HEK293 (cell line): ENCODE data around the gene E2F4.
A peak's percentile ranks its signal among the peaks of the same experiment; 100 is the strongest.

ENCODE experiments used
- EGR2 ChIP-seq: fragments of 450-650 bp; formaldehyde crosslinking; IDR thresholded peaks from 2 replicates; pipeline ENCODE4 v1.5.1; 2016; ENCODE audit warnings: low read depth, missing biosample characterization, missing genetic modification characterization
- GLIS1 ChIP-seq: fragments of 450-650 bp; formaldehyde crosslinking; IDR thresholded peaks from 2 replicates; pipeline ENCODE4 v1.5.1; 2016; ENCODE audit warnings: missing biosample characterization, missing genetic modification characterization
- KLF1 ChIP-seq: fragments of 450-650 bp; formaldehyde crosslinking; IDR thresholded peaks from 2 replicates; pipeline ENCODE4 v1.5.1; 2016; ENCODE audit warnings: missing biosample characterization, missing genetic modification characterization
- SP7 ChIP-seq: fragments of 450-650 bp; formaldehyde crosslinking; IDR thresholded peaks from 2 replicates; pipeline ENCODE4 v1.5.1; 2016; ENCODE audit warnings: missing biosample characterization, missing genetic modification characterization
- WT1 ChIP-seq: fragments of 450-650 bp; formaldehyde crosslinking; IDR thresholded peaks from 2 replicates; pipeline ENCODE4 v1.5.1; 2016; ENCODE audit warnings: missing biosample characterization, missing genetic modification characterization
- ZBTB7A ChIP-seq: fragments of 450-650 bp; formaldehyde crosslinking; IDR thresholded peaks from 2 replicates; pipeline ENCODE4 v1.5.1; 2016; ENCODE audit warnings: low read depth, missing biosample characterization, missing genetic modification characterization
- ZBTB8A ChIP-seq: fragments of 450-650 bp; formaldehyde crosslinking; IDR thresholded peaks from 2 replicates; pipeline ENCODE4 v1.5.1; 2016; ENCODE audit warnings: missing biosample characterization, missing genetic modification characterization
- ZEB2 ChIP-seq: fragments of 450-650 bp; formaldehyde crosslinking; IDR thresholded peaks from 2 replicates; pipeline ENCODE4 v1.5.1; 2016; ENCODE audit warnings: missing biosample characterization, missing genetic modification characterization
- ZNF10 ChIP-seq: fragments of 450-650 bp; formaldehyde crosslinking; IDR thresholded peaks from 2 replicates; pipeline ENCODE4 v1.5.1; 2017; ENCODE audit warnings: missing biosample characterization, missing genetic modification characterization
- ZNF133 ChIP-seq: fragments of 450-650 bp; formaldehyde crosslinking; IDR thresholded peaks from 2 replicates; pipeline ENCODE4 v1.5.1; 2016; ENCODE audit warnings: missing biosample characterization, missing genetic modification characterization
- ZNF146 ChIP-seq: fragments of 450-650 bp; formaldehyde crosslinking; IDR thresholded peaks from 2 replicates; pipeline ENCODE4 v1.5.1; 2016; ENCODE audit warnings: missing biosample characterization, missing genetic modification characterization
- ZNF585B ChIP-seq: fragments of 450-650 bp; formaldehyde crosslinking; IDR thresholded peaks from 2 replicates; pipeline ENCODE4 v1.5.1; 2016; ENCODE audit warnings: missing biosample characterization, missing genetic modification characterization
- ZNF600 ChIP-seq: fragments of 450-650 bp; formaldehyde crosslinking; IDR thresholded peaks from 2 replicates; pipeline ENCODE4 v1.5.1; 2016; ENCODE audit warnings: missing biosample characterization, missing genetic modification characterization
- ZNF660 ChIP-seq: fragments of 450-650 bp; IDR thresholded peaks from 2 replicates; pipeline ENCODE4 v1.5.1; 2018; ENCODE audit warnings: missing biosample characterization, mild to moderate bottlenecking, missing genetic modification characterization
- ZNF76 ChIP-seq: fragments of 450-650 bp; formaldehyde crosslinking; IDR thresholded peaks from 2 replicates; pipeline ENCODE4; 2016; ENCODE audit warnings: low read depth, missing biosample characterization, missing genetic modification characterization, borderline replicate concordance
- ZSCAN30 ChIP-seq: fragments of 450-650 bp; IDR thresholded peaks from 2 replicates; pipeline ENCODE4 v1.5.1; 2018; ENCODE audit warnings: missing biosample characterization, mild to moderate bottlenecking, missing genetic modification characterization, moderate library complexity
- TF ChIP-seq, protein P1 (sequence below): fragments of 450-650 bp; formaldehyde crosslinking; IDR thresholded peaks from 2 replicates; pipeline ENCODE4 v1.5.1; 2016; ENCODE audit warnings: missing biosample characterization, missing genetic modification characterization, borderline replicate concordance
- TF ChIP-seq, protein P2 (sequence below): fragments of 450-650 bp; formaldehyde crosslinking; IDR thresholded peaks from 2 replicates; pipeline ENCODE4 v1.5.1; 2016; ENCODE audit warnings: missing biosample characterization, missing genetic modification characterization
- TF ChIP-seq, protein P3 (sequence below): fragments of 450-650 bp; formaldehyde crosslinking; IDR thresholded peaks from 2 replicates; pipeline ENCODE4 v1.5.1; 2016; ENCODE audit warnings: missing biosample characterization, missing genetic modification characterization, borderline replicate concordance
- TF ChIP-seq, protein P4 (sequence below): fragments of 450-650 bp; formaldehyde crosslinking; IDR thresholded peaks from 2 replicates; pipeline ENCODE4 v1.5.1; 2016; ENCODE audit warnings: missing biosample characterization, missing genetic modification characterization
- TF ChIP-seq, protein P5 (sequence below): fragments of 450-650 bp; formaldehyde crosslinking; IDR thresholded peaks from 2 replicates; pipeline ENCODE4 v1.5.1; 2016; ENCODE audit warnings: missing biosample characterization, missing genetic modification characterization

Gene E2F4

DNA sequence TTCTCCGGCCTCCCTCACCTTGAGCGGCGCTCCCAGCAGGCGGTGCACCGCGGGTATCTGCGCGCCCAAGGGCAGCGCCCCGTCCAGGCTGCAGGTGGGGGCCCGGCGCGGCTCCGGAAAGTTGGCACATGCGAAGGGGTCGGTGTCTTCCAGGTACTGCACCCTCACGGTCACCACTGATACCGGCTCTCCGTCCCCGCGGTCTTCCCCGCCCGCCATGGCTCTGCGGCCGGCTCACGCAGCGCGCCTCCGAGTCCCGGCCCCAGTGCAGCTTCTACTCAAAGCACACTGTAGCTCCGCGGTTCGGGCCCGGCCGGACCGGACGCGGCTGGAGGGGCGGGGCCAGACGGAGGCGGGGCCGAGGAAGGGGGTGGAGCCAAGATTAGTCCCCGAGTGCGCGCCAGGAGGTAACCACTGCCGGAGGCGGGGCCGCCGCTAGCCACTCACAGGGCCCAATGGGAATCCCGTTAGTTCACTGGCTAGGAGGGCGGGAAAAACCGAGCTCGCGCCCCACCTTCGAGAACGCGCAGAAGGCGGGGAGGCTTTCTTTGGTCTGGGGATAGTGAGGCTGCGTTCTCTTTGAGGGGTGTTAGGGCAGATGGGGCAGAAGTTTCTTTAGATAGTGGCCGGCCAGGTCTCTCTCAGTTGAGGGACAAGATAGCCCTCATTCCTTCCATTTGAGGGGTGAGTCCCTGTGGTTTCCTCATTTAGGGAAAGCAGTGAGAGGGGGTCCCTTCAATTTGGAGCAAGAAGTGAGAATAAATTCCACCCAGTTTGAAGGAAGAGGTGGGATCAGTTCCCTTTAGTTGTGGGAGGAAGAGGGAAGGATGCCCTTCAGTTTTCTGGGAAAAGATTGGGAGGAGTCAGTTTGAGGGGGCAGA lies 55.5 kb downstream of the E2F4 start, which contains the start of gene FHOD1 (continued):
- TF ChIP-seq, protein P1, sequence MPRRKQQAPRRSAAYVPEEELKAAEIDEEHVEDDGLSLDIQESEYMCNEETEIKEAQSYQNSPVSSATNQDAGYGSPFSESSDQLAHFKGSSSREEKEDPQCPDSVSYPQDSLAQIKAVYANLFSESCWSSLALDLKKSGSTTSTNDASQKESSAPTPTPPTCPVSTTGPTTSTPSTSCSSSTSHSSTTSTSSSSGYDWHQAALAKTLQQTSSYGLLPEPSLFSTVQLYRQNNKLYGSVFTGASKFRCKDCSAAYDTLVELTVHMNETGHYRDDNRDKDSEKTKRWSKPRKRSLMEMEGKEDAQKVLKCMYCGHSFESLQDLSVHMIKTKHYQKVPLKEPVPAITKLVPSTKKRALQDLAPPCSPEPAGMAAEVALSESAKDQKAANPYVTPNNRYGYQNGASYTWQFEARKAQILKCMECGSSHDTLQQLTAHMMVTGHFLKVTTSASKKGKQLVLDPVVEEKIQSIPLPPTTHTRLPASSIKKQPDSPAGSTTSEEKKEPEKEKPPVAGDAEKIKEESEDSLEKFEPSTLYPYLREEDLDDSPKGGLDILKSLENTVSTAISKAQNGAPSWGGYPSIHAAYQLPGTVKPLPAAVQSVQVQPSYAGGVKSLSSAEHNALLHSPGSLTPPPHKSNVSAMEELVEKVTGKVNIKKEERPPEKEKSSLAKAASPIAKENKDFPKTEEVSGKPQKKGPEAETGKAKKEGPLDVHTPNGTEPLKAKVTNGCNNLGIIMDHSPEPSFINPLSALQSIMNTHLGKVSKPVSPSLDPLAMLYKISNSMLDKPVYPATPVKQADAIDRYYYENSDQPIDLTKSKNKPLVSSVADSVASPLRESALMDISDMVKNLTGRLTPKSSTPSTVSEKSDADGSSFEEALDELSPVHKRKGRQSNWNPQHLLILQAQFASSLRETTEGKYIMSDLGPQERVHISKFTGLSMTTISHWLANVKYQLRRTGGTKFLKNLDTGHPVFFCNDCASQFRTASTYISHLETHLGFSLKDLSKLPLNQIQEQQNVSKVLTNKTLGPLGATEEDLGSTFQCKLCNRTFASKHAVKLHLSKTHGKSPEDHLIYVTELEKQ = no peak
- TF ChIP-seq ZNF10 (tag by site-specific recombination) (0 out of 2 replicates have a peak, but pooled peaks have one; percentile 7), GLIS1 (tag by site-specific recombination) (peak; percentile 78), ZNF146 (tag by site-specific recombination) (no peak), SP7 (0 out of 2 replicates have a peak, but pooled peaks have one; percentile 30), EGR2 (no peak), ZBTB8A (tag by site-specific recombination) (peak; percentile 44; the same call in 1 of the 2 replicates), ZNF600 (tag by site-specific recombination) (peak; percentile 67), ZNF76 (no peak), WT1 (no peak), ZEB2 (tag by site-specific recombination) (peak; percentile 92), KLF1 (tag by site-specific recombination) (0 out of 2 replicates have a peak, but pooled peaks have one; percentile 17), ZNF133 (no peak), ZBTB7A (tag by site-specific recombination) (peak; percentile 71; the same call in 1 of the 2 replicates), ZNF585B (tag by site-specific recombination) (no peak), ZSCAN30 (peak; percentile 33), ZNF660 (tag by site-specific recombination) (peak; percentile 42; the same call in 1 of the 2 replicates)
- TF ChIP-seq, protein P2, sequence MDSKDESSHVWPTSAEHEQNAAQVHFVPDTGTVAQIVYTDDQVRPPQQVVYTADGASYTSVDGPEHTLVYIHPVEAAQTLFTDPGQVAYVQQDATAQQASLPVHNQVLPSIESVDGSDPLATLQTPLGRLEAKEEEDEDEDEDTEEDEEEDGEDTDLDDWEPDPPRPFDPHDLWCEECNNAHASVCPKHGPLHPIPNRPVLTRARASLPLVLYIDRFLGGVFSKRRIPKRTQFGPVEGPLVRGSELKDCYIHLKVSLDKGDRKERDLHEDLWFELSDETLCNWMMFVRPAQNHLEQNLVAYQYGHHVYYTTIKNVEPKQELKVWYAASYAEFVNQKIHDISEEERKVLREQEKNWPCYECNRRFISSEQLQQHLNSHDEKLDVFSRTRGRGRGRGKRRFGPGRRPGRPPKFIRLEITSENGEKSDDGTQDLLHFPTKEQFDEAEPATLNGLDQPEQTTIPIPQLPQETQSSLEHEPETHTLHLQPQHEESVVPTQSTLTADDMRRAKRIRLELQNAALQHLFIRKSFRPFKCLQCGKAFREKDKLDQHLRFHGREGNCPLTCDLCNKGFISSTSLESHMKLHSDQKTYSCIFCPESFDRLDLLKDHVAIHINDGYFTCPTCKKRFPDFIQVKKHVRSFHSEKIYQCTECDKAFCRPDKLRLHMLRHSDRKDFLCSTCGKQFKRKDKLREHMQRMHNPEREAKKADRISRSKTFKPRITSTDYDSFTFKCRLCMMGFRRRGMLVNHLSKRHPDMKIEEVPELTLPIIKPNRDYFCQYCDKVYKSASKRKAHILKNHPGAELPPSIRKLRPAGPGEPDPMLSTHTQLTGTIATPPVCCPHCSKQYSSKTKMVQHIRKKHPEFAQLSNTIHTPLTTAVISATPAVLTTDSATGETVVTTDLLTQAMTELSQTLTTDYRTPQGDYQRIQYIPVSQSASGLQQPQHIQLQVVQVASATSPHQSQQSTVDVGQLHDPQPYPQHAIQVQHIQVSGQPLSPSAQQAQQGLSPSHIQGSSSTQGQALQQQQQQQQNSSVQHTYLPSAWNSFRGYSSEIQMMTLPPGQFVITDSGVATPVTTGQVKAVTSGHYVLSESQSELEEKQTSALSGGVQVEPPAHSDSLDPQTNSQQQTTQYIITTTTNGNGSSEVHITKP = peak; percentile 89
- TF ChIP-seq, protein P3, sequence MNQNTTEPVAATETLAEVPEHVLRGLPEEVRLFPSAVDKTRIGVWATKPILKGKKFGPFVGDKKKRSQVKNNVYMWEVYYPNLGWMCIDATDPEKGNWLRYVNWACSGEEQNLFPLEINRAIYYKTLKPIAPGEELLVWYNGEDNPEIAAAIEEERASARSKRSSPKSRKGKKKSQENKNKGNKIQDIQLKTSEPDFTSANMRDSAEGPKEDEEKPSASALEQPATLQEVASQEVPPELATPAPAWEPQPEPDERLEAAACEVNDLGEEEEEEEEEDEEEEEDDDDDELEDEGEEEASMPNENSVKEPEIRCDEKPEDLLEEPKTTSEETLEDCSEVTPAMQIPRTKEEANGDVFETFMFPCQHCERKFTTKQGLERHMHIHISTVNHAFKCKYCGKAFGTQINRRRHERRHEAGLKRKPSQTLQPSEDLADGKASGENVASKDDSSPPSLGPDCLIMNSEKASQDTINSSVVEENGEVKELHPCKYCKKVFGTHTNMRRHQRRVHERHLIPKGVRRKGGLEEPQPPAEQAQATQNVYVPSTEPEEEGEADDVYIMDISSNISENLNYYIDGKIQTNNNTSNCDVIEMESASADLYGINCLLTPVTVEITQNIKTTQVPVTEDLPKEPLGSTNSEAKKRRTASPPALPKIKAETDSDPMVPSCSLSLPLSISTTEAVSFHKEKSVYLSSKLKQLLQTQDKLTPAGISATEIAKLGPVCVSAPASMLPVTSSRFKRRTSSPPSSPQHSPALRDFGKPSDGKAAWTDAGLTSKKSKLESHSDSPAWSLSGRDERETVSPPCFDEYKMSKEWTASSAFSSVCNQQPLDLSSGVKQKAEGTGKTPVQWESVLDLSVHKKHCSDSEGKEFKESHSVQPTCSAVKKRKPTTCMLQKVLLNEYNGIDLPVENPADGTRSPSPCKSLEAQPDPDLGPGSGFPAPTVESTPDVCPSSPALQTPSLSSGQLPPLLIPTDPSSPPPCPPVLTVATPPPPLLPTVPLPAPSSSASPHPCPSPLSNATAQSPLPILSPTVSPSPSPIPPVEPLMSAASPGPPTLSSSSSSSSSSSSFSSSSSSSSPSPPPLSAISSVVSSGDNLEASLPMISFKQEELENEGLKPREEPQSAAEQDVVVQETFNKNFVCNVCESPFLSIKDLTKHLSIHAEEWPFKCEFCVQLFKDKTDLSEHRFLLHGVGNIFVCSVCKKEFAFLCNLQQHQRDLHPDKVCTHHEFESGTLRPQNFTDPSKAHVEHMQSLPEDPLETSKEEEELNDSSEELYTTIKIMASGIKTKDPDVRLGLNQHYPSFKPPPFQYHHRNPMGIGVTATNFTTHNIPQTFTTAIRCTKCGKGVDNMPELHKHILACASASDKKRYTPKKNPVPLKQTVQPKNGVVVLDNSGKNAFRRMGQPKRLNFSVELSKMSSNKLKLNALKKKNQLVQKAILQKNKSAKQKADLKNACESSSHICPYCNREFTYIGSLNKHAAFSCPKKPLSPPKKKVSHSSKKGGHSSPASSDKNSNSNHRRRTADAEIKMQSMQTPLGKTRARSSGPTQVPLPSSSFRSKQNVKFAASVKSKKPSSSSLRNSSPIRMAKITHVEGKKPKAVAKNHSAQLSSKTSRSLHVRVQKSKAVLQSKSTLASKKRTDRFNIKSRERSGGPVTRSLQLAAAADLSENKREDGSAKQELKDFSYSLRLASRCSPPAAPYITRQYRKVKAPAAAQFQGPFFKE (tag by site-specific recombination) = 0 out of 2 replicates have a peak, but pooled peaks have one; percentile 48
- TF ChIP-seq, protein P4, sequence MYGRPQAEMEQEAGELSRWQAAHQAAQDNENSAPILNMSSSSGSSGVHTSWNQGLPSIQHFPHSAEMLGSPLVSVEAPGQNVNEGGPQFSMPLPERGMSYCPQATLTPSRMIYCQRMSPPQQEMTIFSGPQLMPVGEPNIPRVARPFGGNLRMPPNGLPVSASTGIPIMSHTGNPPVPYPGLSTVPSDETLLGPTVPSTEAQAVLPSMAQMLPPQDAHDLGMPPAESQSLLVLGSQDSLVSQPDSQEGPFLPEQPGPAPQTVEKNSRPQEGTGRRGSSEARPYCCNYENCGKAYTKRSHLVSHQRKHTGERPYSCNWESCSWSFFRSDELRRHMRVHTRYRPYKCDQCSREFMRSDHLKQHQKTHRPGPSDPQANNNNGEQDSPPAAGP (tag by site-specific recombination) = peak; percentile 80
- TF ChIP-seq, protein P5, sequence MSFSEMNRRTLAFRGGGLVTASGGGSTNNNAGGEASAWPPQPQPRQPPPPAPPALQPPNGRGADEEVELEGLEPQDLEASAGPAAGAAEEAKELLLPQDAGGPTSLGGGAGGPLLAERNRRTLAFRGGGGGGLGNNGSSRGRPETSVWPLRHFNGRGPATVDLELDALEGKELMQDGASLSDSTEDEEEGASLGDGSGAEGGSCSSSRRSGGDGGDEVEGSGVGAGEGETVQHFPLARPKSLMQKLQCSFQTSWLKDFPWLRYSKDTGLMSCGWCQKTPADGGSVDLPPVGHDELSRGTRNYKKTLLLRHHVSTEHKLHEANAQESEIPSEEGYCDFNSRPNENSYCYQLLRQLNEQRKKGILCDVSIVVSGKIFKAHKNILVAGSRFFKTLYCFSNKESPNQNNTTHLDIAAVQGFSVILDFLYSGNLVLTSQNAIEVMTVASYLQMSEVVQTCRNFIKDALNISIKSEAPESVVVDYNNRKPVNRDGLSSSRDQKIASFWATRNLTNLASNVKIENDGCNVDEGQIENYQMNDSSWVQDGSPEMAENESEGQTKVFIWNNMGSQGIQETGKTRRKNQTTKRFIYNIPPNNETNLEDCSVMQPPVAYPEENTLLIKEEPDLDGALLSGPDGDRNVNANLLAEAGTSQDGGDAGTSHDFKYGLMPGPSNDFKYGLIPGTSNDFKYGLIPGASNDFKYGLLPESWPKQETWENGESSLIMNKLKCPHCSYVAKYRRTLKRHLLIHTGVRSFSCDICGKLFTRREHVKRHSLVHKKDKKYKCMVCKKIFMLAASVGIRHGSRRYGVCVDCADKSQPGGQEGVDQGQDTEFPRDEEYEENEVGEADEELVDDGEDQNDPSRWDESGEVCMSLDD = peak; percentile 93; the same call in 1 of the 2 replicates
